Diencephalon (tissue), 1 donor: ENCODE results near the gene FCGR3A. TPM values are rescaled to one million over a fixed set of nuclear protein-coding genes. Genes with fewer than 3 reads are reported as not detected.

Source experiments
- total RNA-seq: library from RNA; depleted of rRNA; stranded (reverse); fragments of >200 nt; gene quantifications from one replicate; pipeline ENCODE4 v1.2.3, GENCODE V29; 2014

Gene FCGR3A
- total RNA-seq = 11.1 TPM

GRCh38 chr1:161549652-161550051, at the start of gene FCGR3A:
FCGR3A (minus strand) TSS chr1:161549818; CDS start chr1:161549736, 82 bp downstream.

DNA sequence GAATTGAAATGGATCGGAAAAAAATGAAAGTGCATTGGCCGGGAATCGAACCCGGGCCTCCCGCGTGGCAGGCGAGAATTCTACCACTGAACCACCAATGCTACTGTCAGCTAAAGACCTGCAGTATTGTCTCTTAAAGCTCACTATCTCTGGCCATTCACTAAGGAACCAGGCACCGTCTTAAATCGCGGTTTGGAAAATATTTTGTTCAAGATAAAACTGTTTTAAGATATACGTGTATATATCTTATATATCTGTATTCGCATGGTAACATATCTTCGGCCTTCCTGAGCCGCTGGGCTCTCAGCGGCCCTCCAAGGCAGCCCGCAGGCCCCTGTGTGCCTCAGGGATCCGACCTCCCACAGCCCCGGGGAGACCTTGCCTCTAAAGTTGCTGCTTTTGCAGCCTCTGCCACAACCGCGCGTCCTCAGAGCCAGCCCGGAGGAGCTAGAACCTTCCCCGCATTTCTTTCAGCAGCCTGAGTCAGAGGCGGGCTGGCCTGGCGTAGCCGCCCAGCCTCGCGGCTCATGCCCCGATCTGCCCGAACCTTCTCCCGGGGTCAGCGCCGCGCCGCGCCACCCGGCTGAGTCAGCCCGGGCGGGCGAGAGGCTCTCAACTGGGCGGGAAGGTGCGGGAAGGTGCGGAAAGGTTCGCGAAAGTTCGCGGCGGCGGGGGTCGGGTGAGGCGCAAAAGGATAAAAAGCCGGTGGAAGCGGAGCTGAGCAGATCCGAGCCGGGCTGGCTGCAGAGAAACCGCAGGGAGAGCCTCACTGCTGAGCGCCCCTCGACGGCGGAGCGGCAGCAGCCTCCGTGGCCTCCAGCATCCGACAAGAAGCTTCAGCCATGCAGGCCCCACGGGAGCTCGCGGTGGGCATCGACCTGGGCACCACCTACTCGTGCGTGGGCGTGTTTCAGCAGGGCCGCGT, 25.5 kb downstream of the FCGR3A start, which contains the start of gene HSPA6:
HSPA6 (plus strand) TSS at position 724 of the 925 bp plus-strand sequence; CDS start at position 843, 119 bp downstream.

Other genes starting within 250 kb of the FCGR3A start
- 1.2 TPM for gene MPZ, start 239.8 kb downstream of the FCGR3A start, total RNA-seq
- 21.0 TPM for gene SDHC, start 235.4 kb downstream of the FCGR3A start, total RNA-seq
- gene CFAP126, start 181.9 kb downstream of the FCGR3A start, total RNA-seq = 6.5 TPM
- 15.5 TPM for gene FCGR2A, start 44.4 kb downstream of the FCGR3A start, total RNA-seq
- 1.2 TPM for gene HSPA6, start 25.3 kb downstream of the FCGR3A start, total RNA-seq
- 1.6 TPM for gene FCGR3B, start 81.4 kb upstream of the FCGR3A start, total RNA-seq
- 0.46 TPM for gene FCGR2B, start 113.3 kb upstream of the FCGR3A start, total RNA-seq
- not detected for gene FCRLA, start 157.4 kb upstream of the FCGR3A start, total RNA-seq
- gene FCRLB, start 171.7 kb upstream of the FCGR3A start, total RNA-seq = 1.4 TPM
- 46.1 TPM for gene DUSP12, start 200.0 kb upstream of the FCGR3A start, total RNA-seq
- 34.8 TPM for gene ATF6, start 216.5 kb upstream of the FCGR3A start, total RNA-seq